Ascending aorta (tissue), 2 donors: Measurements from ENCODE around the gene TNRC18. TPM values are rescaled to one million over a fixed set of nuclear protein-coding genes. Genes with fewer than 3 reads are reported as not detected.
"Not testable (repeated sequence)": the region's sequence is repeated elsewhere in the genome, so short reads cannot be mapped to it uniquely, and the experiment has no call there.

Experiments
- DNase-seq, 2 donors: peaks; one replicate each; pipeline ENCODE4 v3.0.0-alpha.2; 2019; ENCODE audit warnings: low spot score in 2 of 2
- H3K27ac ChIP-seq, 2 donors: fragments of 200-600 bp; sonication (generic); one replicate each; pipeline ENCODE4 v1.5.1; 2016 to 2017; ENCODE audit warnings: mild to moderate bottlenecking in 1 of 2
- H3K27me3 ChIP-seq: fragments of 200-600 bp; sonication (generic); one replicate; pipeline ENCODE4 v1.5.1; 2017
- H3K36me3 ChIP-seq, 2 donors: fragments of 200-600 bp; sonication (generic); one replicate each; pipeline ENCODE4 v1.5.1; 2016
- H3K4me1 ChIP-seq, 2 donors: fragments of 200-600 bp; sonication (generic); one replicate each; pipeline ENCODE4 v1.5.1; 2016 to 2017; ENCODE audit warnings: mild to moderate bottlenecking in 1 of 2
- H3K4me3 ChIP-seq, 2 donors: fragments of 200-600 bp; sonication (generic); one replicate each; pipeline ENCODE4 v1.5.1; 2016 to 2017; ENCODE audit warnings: mild to moderate bottlenecking in 1 of 2
- H3K9me3 ChIP-seq, 2 donors: fragments of 200-600 bp; sonication (generic); one replicate each; pipeline ENCODE4 v1.5.1; 2016
- CTCF ChIP-seq, 3 experiments: fragments of 200-600 bp in 2 of 3; fragments of 450-650 bp in 1 of 3; sonication (generic) in 2 of 3; IDR thresholded peaks; one replicate each; pipeline ENCODE4 v1.5.1; 2016 to 2019; ENCODE audit warnings: antibody characterized with exemption in 3 of 3, mild to moderate bottlenecking in 1 of 3, moderate library complexity in 1 of 3
- intact Hi-C: fragments of 100-400 bp; cut with DNase I; formaldehyde crosslinking; loops from one replicate; pipeline ENCODE4 v1.15.1; 2023
- total RNA-seq: library from RNA; depleted of rRNA; stranded (reverse); fragments of >200 nt; gene quantifications from one replicate; pipeline ENCODE4 v1.1.0, GENCODE V29; 2016

The TNRC18 gene
- total RNA-seq, 1 donor from 2014 or later = 240 TPM

- Histone ChIP-seq H3K27me3 (no peaks in the 10 kb centered on the region), H3K27ac (no peak overlapping the region), H3K36me3 (peaks cover 41 to 42% of the 10 kb centered on the region in 2 donors), H3K4me3 (no peak overlapping the region), H3K9me3 (no peaks in the 10 kb centered on the region), H3K4me1 (peaks cover 0 to 7% of the 10 kb centered on the region in 2 donors)
- TF ChIP-seq CTCF (IDR thresholded peaks at IDR 0.05) = no peak
- intact Hi-C loops = loop anchor here (10.0 kb wide), 1 partner anchor 307 kb away; no protein-coding TSS in a partner anchor
- DNase-seq = no peak
Observed at GRCh38 chr7:5367661-5368060, 56.0 kb downstream of the TNRC18 start.

GRCh38 chr7:5365976-5366625, 57.5 kb downstream of the TNRC18 start:
- H3K4me1 ChIP-seq, H3K4me3 ChIP-seq, H3K9me3 ChIP-seq, H3K27me3 ChIP-seq: not testable (repeated sequence)
- intact Hi-C loops = loop anchor here (1.0 to 10.0 kb wide), 2 partner anchors 84 to 309 kb away; no protein-coding TSS in a partner anchor
- peak; percentile 69 to 84 (median 72) for TF ChIP-seq CTCF (IDR thresholded peaks at IDR 0.05)
- DNase-seq = peak in 1 of 2 donors; percentile 81
- peaks cover 42 to 46% of the 10 kb centered on the region in 2 donors for H3K36me3 ChIP-seq
- H3K27ac ChIP-seq = peak overlapping the region in 1 of 2 donors; percentile 45

- intact Hi-C loops = loop anchor here (10.0 kb wide), 1 partner anchor 311 kb away; no protein-coding TSS in a partner anchor
- peaks cover 49 to 53% of the 10 kb centered on the region in 2 donors for H3K36me3 ChIP-seq
- H3K27me3 ChIP-seq = no peaks in the 10 kb centered on the region
- DNase-seq = no peak
- peaks cover 0 to 11% of the 10 kb centered on the region in 2 donors for H3K4me1 ChIP-seq
- no peak overlapping the region for H3K27ac ChIP-seq
- no peak overlapping the region for H3K4me3 ChIP-seq
- H3K9me3 ChIP-seq = no peaks in the 10 kb centered on the region
- no peak for TF ChIP-seq CTCF (IDR thresholded peaks at IDR 0.05)
Observed at GRCh38 chr7:5363729-5364128, 59.9 kb downstream of the TNRC18 start.

- Histone ChIP-seq H3K4me1 (peaks cover 3 to 20% of the 10 kb centered on the region in 2 donors), H3K9me3 (no peaks in the 10 kb centered on the region), H3K36me3 (peaks cover 57 to 62% of the 10 kb centered on the region in 2 donors), H3K27me3 (no peaks in the 10 kb centered on the region), H3K27ac (peak overlapping the region in 1 of 2 donors; percentile 14), H3K4me3 (no peak overlapping the region)
- no peak for TF ChIP-seq CTCF (IDR thresholded peaks at IDR 0.05)
- DNase-seq = no peak
- intact Hi-C loops = loop anchor here (10.0 kb wide), 1 partner anchor 312 kb away; no protein-coding TSS in a partner anchor
Observed at GRCh38 chr7:5362466-5362865, 61.2 kb downstream of the TNRC18 start.

GRCh38 chr7:5361446-5362127, 62.0 kb downstream of the TNRC18 start:
- Histone ChIP-seq H3K4me1 (peaks cover 3 to 20% of the 10 kb centered on the region in 2 donors), H3K4me3 (no peak overlapping the region), H3K27me3 (no peaks in the 10 kb centered on the region), H3K9me3 (no peaks in the 10 kb centered on the region), H3K27ac (no peak overlapping the region), H3K36me3 (peaks cover 66 to 71% of the 10 kb centered on the region in 2 donors)
- no peak for DNase-seq
- TF ChIP-seq CTCF (IDR thresholded peaks at IDR 0.05) = no peak
- intact Hi-C loops = loop anchor here (10.0 kb wide), 1 partner anchor 313 kb away; no protein-coding TSS in a partner anchor
